Measurements from ENCODE around the gene DISC1. TPM values are rescaled to one million over a fixed set of nuclear protein-coding genes. Genes with fewer than 3 reads are reported as not detected.
"Not testable (repeated sequence)": the region's sequence is repeated elsewhere in the genome, so short reads cannot be mapped to it uniquely, and the experiment has no call there.

DISC1 gene
- total and polyA plus RNA-seq, 2 of the 13 experiments (the other 11 are each of a cell fraction or from before 2014, with no cell fraction given): 4.2 to 4.6 TPM

- Histone ChIP-seq H3K79me2 (ENCODE audit: insufficient read depth, low read length) (no peaks in the 10 kb centered on the region), H2AFZ (ENCODE audit: low read length) (no peak overlapping the region), H3K27me3 (ENCODE audit: control insufficient read depth in 1 of 2, insufficient read depth in 2 of 2, low read length in 2 of 2) (no peaks in the 10 kb centered on the region; a peak in 1 of 5 replicates), H3K4me3 (replicated peaks in 1 of 3; ENCODE audit: insufficient read depth in 1 of 3, low read depth in 2 of 3, low read length in 3 of 3) (no peak overlapping the region), H3K9me3 (ENCODE audit: low read length) (no peaks in the 10 kb centered on the region), H3K4me1 (ENCODE audit: insufficient read depth, low read length) (no peaks in the 10 kb centered on the region), H3K27ac (ENCODE audit: extremely low read length, insufficient read depth, low read length) (no peak overlapping the region), H3K36me3 (replicated peaks in 1 of 2; ENCODE audit: control insufficient read depth in 1 of 2, insufficient read depth in 2 of 2, low read length in 2 of 2) (no peaks in the 10 kb centered on the region), H3K4me2 (ENCODE audit: low read depth, low read length) (no peak overlapping the region), H3K9ac (ENCODE audit: insufficient read depth, low read depth, low read length) (no peak overlapping the region), H4K20me1 (ENCODE audit: insufficient read depth, low read length) (no peaks in the 10 kb centered on the region)
- ATAC-seq (no peak), DNase-seq (ENCODE audit: low spot score) (no peak), FAIRE-seq (no peak)
- in situ Hi-C loops (cut with HindIII; ENCODE audit: extremely low pct_ligation_motif_present, low pct_unique_long_range_greater_than_20kb): no loop called here
- ChIA-PET POLR2A (no interaction called here), CTCF (ENCODE audit: low intra/inter-chr PET ratio, low total read pairs) (no interaction called here)
- intact Hi-C loops (cut with micrococcal nuclease; ENCODE audit: unreplicated experiment): no loop called here
- WGBS (ENCODE audit: low lambda C conversion rate): 62% methylated on average over 1 of the region's 1 CpG
- BruUV-seq (replicated peaks): no TSS peak
- no peak for TF ChIP-seq MEIS1 (CRISPR knock-in tag; IDR thresholded peaks at IDR 0.05; ENCODE audit: borderline replicate concordance)
Measured at GRCh38 chr1:231969076-231969475, 342.5 kb downstream of the DISC1 start.

- H3K9me3 ChIP-seq (ENCODE audit: low read length); H3K9ac ChIP-seq (ENCODE audit: insufficient read depth, low read depth, low read length); H3K4me3 ChIP-seq (replicated peaks in 1 of 3; ENCODE audit: insufficient read depth in 1 of 3, low read depth in 2 of 3, low read length in 3 of 3); H4K20me1 ChIP-seq (ENCODE audit: insufficient read depth, low read length); H3K27me3 ChIP-seq (ENCODE audit: control insufficient read depth in 1 of 2, insufficient read depth in 2 of 2, low read length in 2 of 2); in situ Hi-C loops (cut with HindIII; ENCODE audit: extremely low pct_ligation_motif_present, low pct_unique_long_range_greater_than_20kb); BruUV-seq (replicated peaks); H3K4me2 ChIP-seq (ENCODE audit: low read depth, low read length); H3K36me3 ChIP-seq (replicated peaks in 1 of 2; ENCODE audit: control insufficient read depth in 1 of 2, insufficient read depth in 2 of 2, low read length in 2 of 2); POLR2A ChIA-PET; H3K79me2 ChIP-seq (ENCODE audit: insufficient read depth, low read length); H2AFZ ChIP-seq (ENCODE audit: low read length); FAIRE-seq; ATAC-seq; H3K4me1 ChIP-seq (ENCODE audit: insufficient read depth, low read length); H3K27ac ChIP-seq (ENCODE audit: extremely low read length, insufficient read depth, low read length); DNase-seq (ENCODE audit: low spot score); intact Hi-C loops (cut with micrococcal nuclease; ENCODE audit: unreplicated experiment); CTCF ChIA-PET (ENCODE audit: low intra/inter-chr PET ratio, low total read pairs): not testable (repeated sequence)
- 96% methylated on average over 5 of the region's 5 CpGs for WGBS (ENCODE audit: low lambda C conversion rate)
Measured at GRCh38 chr1:231969761-231970160, 343.2 kb downstream of the DISC1 start.

GRCh38 chr1:231970684-231971083 lies 344.1 kb downstream of the DISC1 start:
- intact Hi-C loops (cut with micrococcal nuclease; ENCODE audit: unreplicated experiment): no loop called here
- TF ChIP-seq FOXK2 (IDR thresholded peaks at IDR 0.05): no peak
- no TSS peak for BruUV-seq (replicated peaks)
- DNase-seq (ENCODE audit: low spot score) (no peak), ATAC-seq (no peak), FAIRE-seq (no peak)
- 95% methylated on average over 2 of the region's 2 CpGs for WGBS (ENCODE audit: low lambda C conversion rate)
- H3K9me3 ChIP-seq (ENCODE audit: low read length): no peaks in the 10 kb centered on the region
- no peak overlapping the region for H3K4me2 ChIP-seq (ENCODE audit: low read depth, low read length)
- no peaks in the 10 kb centered on the region for H3K79me2 ChIP-seq (ENCODE audit: insufficient read depth, low read length)
- H2AFZ ChIP-seq (ENCODE audit: low read length): no peak overlapping the region
- H3K9ac ChIP-seq (ENCODE audit: insufficient read depth, low read depth, low read length): no peak overlapping the region
- H3K27me3 ChIP-seq (ENCODE audit: control insufficient read depth in 1 of 2, insufficient read depth in 2 of 2, low read length in 2 of 2): no peaks in the 10 kb centered on the region
- no peaks in the 10 kb centered on the region for H3K4me1 ChIP-seq (ENCODE audit: insufficient read depth, low read length)
- no peak overlapping the region for H3K4me3 ChIP-seq (replicated peaks in 1 of 3; ENCODE audit: insufficient read depth in 1 of 3, low read depth in 2 of 3, low read length in 3 of 3)
- CTCF ChIA-PET (ENCODE audit: low intra/inter-chr PET ratio, low total read pairs): no interaction called here
- in situ Hi-C loops (cut with HindIII; ENCODE audit: extremely low pct_ligation_motif_present, low pct_unique_long_range_greater_than_20kb): no loop called here
- H3K36me3 ChIP-seq (replicated peaks in 1 of 2; ENCODE audit: control insufficient read depth in 1 of 2, insufficient read depth in 2 of 2, low read length in 2 of 2): no peaks in the 10 kb centered on the region
- no peaks in the 10 kb centered on the region for H4K20me1 ChIP-seq (ENCODE audit: insufficient read depth, low read length)
- POLR2A ChIA-PET: no interaction called here
- H3K27ac ChIP-seq (ENCODE audit: extremely low read length, insufficient read depth, low read length): no peak overlapping the region
